Gastroesophageal sphincter (tissue), 3 donors: ENCODE data around the gene FABP1.

Source experiments
- CTCF ChIP-seq, 4 experiments: fragments of 200-600 bp in 2 of 4; fragments of 450-650 bp in 2 of 4; sonication (generic) in 1 of 4; IDR thresholded peaks; one replicate each; pipeline ENCODE4 v1.5.1; 2017 to 2019; ENCODE audit warnings: antibody characterized with exemption in 4 of 4, mild to moderate bottlenecking in 2 of 4, moderate library complexity in 2 of 4
- EP300 ChIP-seq: sonication (generic); formaldehyde crosslinking; IDR thresholded peaks from one replicate; pipeline ENCODE4 v1.6.1; 2017; ENCODE audit warnings: antibody characterized with exemption, mild to moderate bottlenecking
- POLR2A ChIP-seq, 2 donors: fragments of 450-650 bp; IDR thresholded peaks; one replicate each; pipeline ENCODE4 v1.6.1; 2017; ENCODE audit warnings: antibody characterized with exemption in 2 of 2, mild to moderate bottlenecking in 2 of 2, moderate library complexity in 1 of 2
- POLR2AphosphoS5 ChIP-seq: sonication (generic); formaldehyde crosslinking; IDR thresholded peaks from one replicate; pipeline ENCODE4 v1.6.1; 2017; ENCODE audit warnings: antibody characterized with exemption

- TF ChIP-seq POLR2A (IDR thresholded peaks at IDR 0.05) (no peak), EP300 (no peak), CTCF (IDR thresholded peaks at IDR 0.05) (no peak), POLR2AphosphoS5 (no peak)
Observed at GRCh38 chr2:88085099-88085498, 42.8 kb downstream of the FABP1 start.
